Measurements from ENCODE around the gene CFAP97.

DNA sequence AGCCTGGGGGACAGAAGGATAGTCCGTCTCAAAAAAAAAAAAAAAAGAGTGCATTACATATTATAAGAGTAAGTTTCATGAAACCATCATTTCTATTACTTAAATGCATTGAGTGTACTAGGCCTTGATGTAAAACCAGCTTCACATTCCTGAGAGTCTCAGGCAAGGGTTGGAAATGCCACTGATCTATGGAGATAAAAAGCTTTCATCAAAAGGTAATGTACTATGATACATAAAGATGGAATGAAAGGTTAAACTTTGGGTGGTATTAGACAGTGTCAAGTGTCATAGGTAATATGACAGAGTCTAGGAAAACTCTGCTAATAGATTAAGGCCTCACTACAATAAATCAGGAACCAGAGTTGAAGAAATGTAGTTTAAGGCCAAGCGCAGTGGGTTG, 7.4 kb downstream of the CFAP97 start:
- TF ChIP-seq POLR2AphosphoS5 (IDR thresholded peaks at IDR 0.05; ENCODE audit: borderline replicate concordance, low read depth, low read length) (no peak), EZH2 (IDR thresholded peaks at IDR 0.05) (no peak)
